ENCODE results near the gene TLX2. TPM values are rescaled to one million over a fixed set of nuclear protein-coding genes. Genes with fewer than 3 reads are reported as not detected.

Gene TLX2
- total RNA-seq, 1 experiment from 2014 or later: not detected

- no peak for TF ChIP-seq EZH2 (IDR thresholded peaks at IDR 0.05; ENCODE audit: borderline replicate concordance, low read depth, low read length, poor library complexity, severe bottlenecking)
- TF ChIP-seq, protein P1, sequence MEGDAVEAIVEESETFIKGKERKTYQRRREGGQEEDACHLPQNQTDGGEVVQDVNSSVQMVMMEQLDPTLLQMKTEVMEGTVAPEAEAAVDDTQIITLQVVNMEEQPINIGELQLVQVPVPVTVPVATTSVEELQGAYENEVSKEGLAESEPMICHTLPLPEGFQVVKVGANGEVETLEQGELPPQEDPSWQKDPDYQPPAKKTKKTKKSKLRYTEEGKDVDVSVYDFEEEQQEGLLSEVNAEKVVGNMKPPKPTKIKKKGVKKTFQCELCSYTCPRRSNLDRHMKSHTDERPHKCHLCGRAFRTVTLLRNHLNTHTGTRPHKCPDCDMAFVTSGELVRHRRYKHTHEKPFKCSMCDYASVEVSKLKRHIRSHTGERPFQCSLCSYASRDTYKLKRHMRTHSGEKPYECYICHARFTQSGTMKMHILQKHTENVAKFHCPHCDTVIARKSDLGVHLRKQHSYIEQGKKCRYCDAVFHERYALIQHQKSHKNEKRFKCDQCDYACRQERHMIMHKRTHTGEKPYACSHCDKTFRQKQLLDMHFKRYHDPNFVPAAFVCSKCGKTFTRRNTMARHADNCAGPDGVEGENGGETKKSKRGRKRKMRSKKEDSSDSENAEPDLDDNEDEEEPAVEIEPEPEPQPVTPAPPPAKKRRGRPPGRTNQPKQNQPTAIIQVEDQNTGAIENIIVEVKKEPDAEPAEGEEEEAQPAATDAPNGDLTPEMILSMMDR (conservative IDR thresholded peaks at IDR 0.05; ENCODE audit: low read depth, low read length): no peak
- DNase-seq (ENCODE audit: low spot score): no peak
- Histone ChIP-seq H3K27ac (ENCODE audit: low read depth, low read length, poor library complexity, severe bottlenecking) (no peak overlapping the region), H3K36me3 (ENCODE audit: insufficient read depth, low read length, poor library complexity, severe bottlenecking) (peaks cover 25% of the 10 kb centered on the region), H3K9me3 (ENCODE audit: low read depth, low read length, poor library complexity, severe bottlenecking) (no peaks in the 10 kb centered on the region), H3K27me3 (replicated peaks; ENCODE audit: insufficient read depth, low read depth, low read length, poor library complexity) (no peaks in the 10 kb centered on the region), H3K4me1 (ENCODE audit: insufficient read depth, low read length, poor library complexity, severe bottlenecking) (peaks cover 16% of the 10 kb centered on the region), H3K4me3 (ENCODE audit: low read depth, low read length, poor library complexity, severe bottlenecking) (no peak overlapping the region)
- ChIA-PET POLR2A (ENCODE audit: low non-redundant PET) (no interaction called here), CTCF (no interaction called here)
- BruUV-seq (replicated peaks): no TSS peak
- intact Hi-C loops (cut with micrococcal nuclease; ENCODE audit: unreplicated experiment): no loop called here
Observed at GRCh38 chr2:74526649-74527230, 12.5 kb downstream of the TLX2 start.

- POLR2A ChIA-PET (ENCODE audit: low non-redundant PET): no interaction called here
- Histone ChIP-seq H3K4me3 (ENCODE audit: low read depth, low read length, poor library complexity, severe bottlenecking) (no peak overlapping the region), H3K4me1 (ENCODE audit: insufficient read depth, low read length, poor library complexity, severe bottlenecking) (peaks cover 16% of the 10 kb centered on the region), H3K27me3 (replicated peaks; ENCODE audit: insufficient read depth, low read depth, low read length, poor library complexity) (no peaks in the 10 kb centered on the region), H3K27ac (ENCODE audit: low read depth, low read length, poor library complexity, severe bottlenecking) (no peak overlapping the region), H3K36me3 (ENCODE audit: insufficient read depth, low read length, poor library complexity, severe bottlenecking) (peaks cover 28% of the 10 kb centered on the region), H3K9me3 (ENCODE audit: low read depth, low read length, poor library complexity, severe bottlenecking) (no peaks in the 10 kb centered on the region)
- CTCF ChIA-PET: no interaction called here
- intact Hi-C loops (cut with micrococcal nuclease; ENCODE audit: unreplicated experiment): loop anchor here (2.0 kb wide), 2 partner anchors 21 to 45 kb away; partner anchors contain the start of genes CCDC142, PCGF1 and TTC31
- BruUV-seq (replicated peaks): TSS peak; percentile 70
- no peak for DNase-seq (ENCODE audit: low spot score)
- TF ChIP-seq, protein P1 (conservative IDR thresholded peaks at IDR 0.05; ENCODE audit: low read depth, low read length): no peak
- no peak for TF ChIP-seq EZH2 (IDR thresholded peaks at IDR 0.05; ENCODE audit: borderline replicate concordance, low read depth, low read length, poor library complexity, severe bottlenecking)
Observed at GRCh38 chr2:74527741-74528140, 13.5 kb downstream of the TLX2 start.

DNA sequence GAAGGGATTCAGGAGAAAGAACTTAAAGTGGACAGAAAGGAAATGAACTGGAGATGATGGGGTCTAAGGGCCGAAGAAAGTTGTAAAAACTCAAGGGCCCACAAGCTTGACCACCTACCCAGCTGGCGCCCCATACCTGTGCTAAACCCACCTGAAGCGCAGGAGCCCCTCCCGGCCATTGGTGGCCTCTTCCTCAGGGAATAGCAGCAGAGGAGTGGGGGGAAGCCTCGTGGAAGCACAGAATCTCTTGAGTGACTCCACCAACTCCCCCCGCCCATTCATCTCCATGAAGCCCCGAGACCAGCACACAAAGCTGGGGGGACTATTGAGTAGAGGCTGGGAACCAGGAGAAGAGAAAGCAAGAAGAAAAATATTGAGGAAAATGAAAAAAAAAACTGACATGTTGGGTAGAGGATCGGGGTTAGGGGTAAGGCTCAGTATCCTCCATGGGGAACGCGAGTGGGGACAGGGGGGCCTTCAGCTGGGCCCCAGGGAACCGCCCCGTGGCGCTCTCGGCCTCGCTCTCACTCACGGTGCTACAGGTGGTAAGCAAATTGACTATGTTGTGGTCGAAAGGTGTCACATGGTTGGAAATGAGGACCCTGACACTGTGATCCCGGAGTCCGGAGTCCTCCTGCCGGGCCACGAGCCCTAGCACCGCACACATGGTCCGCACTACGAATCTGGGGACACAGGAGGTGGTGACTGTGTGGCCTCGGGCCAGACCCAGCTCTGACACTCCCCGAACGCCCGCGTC is 14.5 kb downstream of the TLX2 start:
- Histone ChIP-seq H3K4me3 (ENCODE audit: low read depth, low read length, poor library complexity, severe bottlenecking) (peak overlapping the region; percentile 97), H3K4me1 (ENCODE audit: insufficient read depth, low read length, poor library complexity, severe bottlenecking) (peaks cover 16% of the 10 kb centered on the region), H3K36me3 (ENCODE audit: insufficient read depth, low read length, poor library complexity, severe bottlenecking) (peaks cover 30% of the 10 kb centered on the region), H3K27me3 (replicated peaks; ENCODE audit: insufficient read depth, low read depth, low read length, poor library complexity) (no peaks in the 10 kb centered on the region), H3K9me3 (ENCODE audit: low read depth, low read length, poor library complexity, severe bottlenecking) (no peaks in the 10 kb centered on the region), H3K27ac (ENCODE audit: low read depth, low read length, poor library complexity, severe bottlenecking) (peak overlapping the region; percentile 91)
- intact Hi-C loops (cut with micrococcal nuclease; ENCODE audit: unreplicated experiment): loop anchor here (2.0 kb wide), 2 partner anchors 22 to 46 kb away; partner anchors contain the start of genes CCDC142, PCGF1 and TTC31
- ChIA-PET POLR2A (ENCODE audit: low non-redundant PET) (no interaction called here), CTCF (no interaction called here)
- no peak for TF ChIP-seq EZH2 (IDR thresholded peaks at IDR 0.05; ENCODE audit: borderline replicate concordance, low read depth, low read length, poor library complexity, severe bottlenecking)
- TF ChIP-seq, protein P1 (conservative IDR thresholded peaks at IDR 0.05; ENCODE audit: low read depth, low read length): no peak
- DNase-seq (ENCODE audit: low spot score): no peak
- BruUV-seq (replicated peaks): no TSS peak
